Subcutaneous abdominal adipose tissue (tissue), 5 donors: Measurements from ENCODE around the gene TRIM60.
"Not testable (repeated sequence)": the region's sequence is repeated elsewhere in the genome, so short reads cannot be mapped to it uniquely, and the experiment has no call there.

ENCODE experiments used
- H3K27ac ChIP-seq: one replicate; pipeline ENCODE4 v1.7.0; 2013; ENCODE audit warnings: low read depth, mild to moderate bottlenecking, inconsistent platforms, low read length, moderate library complexity
- H3K27me3 ChIP-seq, 5 donors: one replicate each; pipeline ENCODE4 v1.7.0; 2013; ENCODE audit warnings: low read length in 5 of 5, inconsistent platforms in 1 of 5; ENCODE audit not compliant: control insufficient read depth in 5 of 5, insufficient read depth in 4 of 5
- H3K36me3 ChIP-seq, 5 donors: one replicate each; pipeline ENCODE4 v1.7.0; 2013; ENCODE audit warnings: low read length in 5 of 5; ENCODE audit not compliant: control insufficient read depth in 5 of 5, insufficient read depth in 5 of 5
- H3K4me1 ChIP-seq, 5 donors: one replicate each; pipeline ENCODE4 v1.7.0; 2013; ENCODE audit warnings: low read length in 5 of 5, mild to moderate bottlenecking in 3 of 5, moderate library complexity in 1 of 5; ENCODE audit not compliant: control insufficient read depth in 5 of 5, insufficient read depth in 5 of 5
- H3K4me3 ChIP-seq, 5 donors: one replicate each; pipeline ENCODE4 v1.7.0; 2013; ENCODE audit warnings: low read length in 5 of 5, low read depth in 1 of 5
- H3K9ac ChIP-seq, 5 donors: one replicate each; pipeline ENCODE4 v1.7.0; 2013; ENCODE audit warnings: low read length in 5 of 5, mild to moderate bottlenecking in 4 of 5, moderate library complexity in 3 of 5
- H3K9me3 ChIP-seq, 5 donors: one replicate each; pipeline ENCODE4 v1.7.0; 2013; ENCODE audit warnings: low read length in 5 of 5; ENCODE audit not compliant: control insufficient read depth in 5 of 5
- donor health status: healthy.
- donor health status: healthy.
- donor health status: healthy.
- donor health status: healthy.
- donor health status: healthy.

The TRIM60 gene

GRCh38 chr4:165048170-165048569 is 16.4 kb downstream of the TRIM60 start:
- H3K4me3 ChIP-seq: no peak overlapping the region
- H3K27ac ChIP-seq: no peak overlapping the region
- no peak overlapping the region for H3K9ac ChIP-seq
- H3K36me3 ChIP-seq: no peaks in the 10 kb centered on the region
- peaks cover 0 to 3% (median 0%) of the 10 kb centered on the region in 5 donors for H3K27me3 ChIP-seq
- no peaks in the 10 kb centered on the region for H3K4me1 ChIP-seq
- no peaks in the 10 kb centered on the region for H3K9me3 ChIP-seq

GRCh38 chr4:165052627-165053026 is 20.8 kb downstream of the TRIM60 start:
- H3K27ac ChIP-seq: no peak overlapping the region
- no peaks in the 10 kb centered on the region for H3K4me1 ChIP-seq
- H3K4me3 ChIP-seq: no peak overlapping the region
- H3K27me3 ChIP-seq: no peaks in the 10 kb centered on the region
- no peaks in the 10 kb centered on the region for H3K36me3 ChIP-seq
- no peaks in the 10 kb centered on the region for H3K9me3 ChIP-seq
- H3K9ac ChIP-seq: no peak overlapping the region

DNA sequence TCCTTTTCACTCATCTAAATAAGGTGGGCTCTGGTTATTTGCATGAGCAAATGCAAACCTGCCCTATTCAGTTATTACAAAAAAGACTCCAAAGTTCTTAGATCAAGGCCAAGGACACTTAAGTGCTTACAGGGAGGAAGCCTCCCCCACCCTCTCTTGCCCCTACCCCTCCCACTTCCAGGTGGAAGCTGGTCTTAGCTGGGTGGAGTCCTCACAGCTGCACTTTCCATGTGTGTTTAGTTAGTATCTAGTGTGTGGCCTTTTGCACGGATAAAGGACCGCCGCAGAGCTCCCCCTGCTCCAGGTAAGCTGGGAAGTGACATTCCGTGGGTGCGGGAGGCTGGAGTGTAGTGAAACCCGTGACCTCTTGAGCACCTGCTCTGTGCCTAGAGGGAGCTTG is 21.8 kb downstream of the TRIM60 start, which contains the start of gene TRIM75:
TRIM75 (plus strand) TSS at position 222 of the 400 bp plus-strand sequence. CDS start 5,282 bp downstream, outside the sequence.
- H3K36me3 ChIP-seq: no peaks in the 10 kb centered on the region
- H3K9me3 ChIP-seq: no peaks in the 10 kb centered on the region
- H3K4me1 ChIP-seq: no peaks in the 10 kb centered on the region
- H3K9ac ChIP-seq: no peak within 1 kb of the TSS
- H3K4me3 ChIP-seq: no peak within 1 kb of the TSS
- H3K27me3 ChIP-seq: no peaks in the 10 kb centered on the region
- no peak within 1 kb of the TSS for H3K27ac ChIP-seq

DNA sequence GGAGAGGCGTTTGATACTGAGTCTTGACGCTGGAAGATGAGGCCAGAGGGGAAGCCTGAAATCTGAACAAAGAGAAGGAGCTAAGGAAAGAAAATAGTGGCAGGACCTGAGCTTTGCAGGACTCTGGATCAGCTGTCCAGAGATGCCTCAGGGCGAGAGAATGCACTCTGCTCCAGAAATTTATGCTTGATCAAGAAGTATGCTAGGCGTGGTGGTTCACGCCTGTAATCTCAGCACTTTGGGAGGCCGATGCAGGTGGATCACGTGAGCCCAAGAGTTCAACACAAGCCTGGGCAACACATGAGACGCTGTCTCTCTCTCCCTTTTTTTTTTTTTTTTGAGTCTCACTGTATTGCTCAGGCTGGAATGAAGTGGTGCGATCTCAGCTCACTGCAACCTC is 23.8 kb downstream of the TRIM60 start:
- H3K27ac ChIP-seq: no peak overlapping the region
- no peaks in the 10 kb centered on the region for H3K9me3 ChIP-seq
- H3K4me3 ChIP-seq: no peak overlapping the region
- H3K27me3 ChIP-seq: no peaks in the 10 kb centered on the region
- no peak overlapping the region for H3K9ac ChIP-seq
- H3K4me1 ChIP-seq: no peaks in the 10 kb centered on the region
- H3K36me3 ChIP-seq: no peaks in the 10 kb centered on the region

DNA sequence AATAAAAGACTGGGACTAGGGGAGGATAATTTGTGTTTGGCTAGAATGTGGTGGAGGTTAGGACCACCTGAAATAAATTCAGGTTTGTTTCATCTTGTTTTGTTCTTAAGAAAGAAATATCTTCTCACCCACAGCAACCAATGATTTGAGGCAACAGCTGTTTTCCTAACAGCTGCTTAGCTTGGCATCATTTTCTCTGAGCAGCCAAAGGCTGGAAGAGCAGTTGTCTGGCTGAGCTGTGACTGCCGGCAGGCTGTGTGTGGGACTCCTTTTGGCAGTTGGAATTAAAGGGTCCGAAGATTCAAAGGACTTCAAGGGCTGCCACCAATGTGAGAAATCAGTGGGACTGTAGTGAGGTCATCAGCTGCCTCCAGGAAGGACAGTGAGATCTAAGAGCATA is 26.9 kb downstream of the TRIM60 start:
- no peaks in the 10 kb centered on the region for H3K36me3 ChIP-seq
- H3K9me3 ChIP-seq: no peaks in the 10 kb centered on the region
- no peaks in the 10 kb centered on the region for H3K4me1 ChIP-seq
- H3K27me3 ChIP-seq: no peaks in the 10 kb centered on the region
- H3K27ac ChIP-seq: no peak overlapping the region
- no peak overlapping the region for H3K9ac ChIP-seq
- no peak overlapping the region for H3K4me3 ChIP-seq

- H3K36me3 ChIP-seq: no peaks in the 10 kb centered on the region
- H3K27ac ChIP-seq: no peak overlapping the region
- H3K4me1 ChIP-seq: no peaks in the 10 kb centered on the region
Observed at GRCh38 chr4:165059386-165059785, 27.6 kb downstream of the TRIM60 start.

DNA sequence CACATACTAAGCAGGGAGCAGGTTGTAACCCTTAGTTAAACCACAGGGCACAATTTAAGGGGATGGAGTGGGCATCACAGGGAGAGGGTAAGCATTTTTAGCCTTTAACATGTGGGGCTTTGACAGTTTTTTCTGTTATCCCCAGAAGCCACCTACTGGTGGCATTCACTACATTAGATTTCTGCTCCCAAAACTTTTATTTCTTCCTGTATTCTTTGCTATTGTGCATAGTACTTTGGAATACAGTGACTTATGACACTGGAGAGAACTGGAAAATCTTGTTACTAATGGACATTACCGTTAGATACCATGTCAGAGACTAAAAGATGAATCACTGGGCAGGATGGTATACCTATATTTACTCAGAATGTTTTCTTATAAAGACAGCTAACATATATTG is 29.1 kb downstream of the TRIM60 start:
- Histone ChIP-seq H3K9ac (no peak overlapping the region), H3K4me3 (no peak overlapping the region), H3K27me3 (no peaks in the 10 kb centered on the region), H3K36me3 (no peaks in the 10 kb centered on the region), H3K4me1 (no peaks in the 10 kb centered on the region), H3K27ac (no peak overlapping the region), H3K9me3 (no peaks in the 10 kb centered on the region)

More at GRCh38 chr4:165059386-165059785, 27.6 kb downstream of the TRIM60 start:
- Histone ChIP-seq H3K27me3 (no peaks in the 10 kb centered on the region), H3K9me3 (no peaks in the 10 kb centered on the region), H3K9ac (no peak overlapping the region), H3K4me3 (no peak overlapping the region)

GRCh38 chr4:165070560-165070959 is 38.8 kb downstream of the TRIM60 start:
- H3K4me1 ChIP-seq: no peaks in the 10 kb centered on the region
- H3K27ac ChIP-seq: no peak overlapping the region
- no peaks in the 10 kb centered on the region for H3K36me3 ChIP-seq
- H3K27me3 ChIP-seq: no peaks in the 10 kb centered on the region
- no peaks in the 10 kb centered on the region for H3K9me3 ChIP-seq
- no peak overlapping the region for H3K4me3 ChIP-seq
- no peak overlapping the region for H3K9ac ChIP-seq

GRCh38 chr4:165073346-165073745 is 41.5 kb downstream of the TRIM60 start:
- not testable (repeated sequence) for H3K27ac ChIP-seq, H3K4me1 ChIP-seq, H3K36me3 ChIP-seq, H3K27me3 ChIP-seq, H3K4me3 ChIP-seq, H3K9ac ChIP-seq, H3K9me3 ChIP-seq

DNA sequence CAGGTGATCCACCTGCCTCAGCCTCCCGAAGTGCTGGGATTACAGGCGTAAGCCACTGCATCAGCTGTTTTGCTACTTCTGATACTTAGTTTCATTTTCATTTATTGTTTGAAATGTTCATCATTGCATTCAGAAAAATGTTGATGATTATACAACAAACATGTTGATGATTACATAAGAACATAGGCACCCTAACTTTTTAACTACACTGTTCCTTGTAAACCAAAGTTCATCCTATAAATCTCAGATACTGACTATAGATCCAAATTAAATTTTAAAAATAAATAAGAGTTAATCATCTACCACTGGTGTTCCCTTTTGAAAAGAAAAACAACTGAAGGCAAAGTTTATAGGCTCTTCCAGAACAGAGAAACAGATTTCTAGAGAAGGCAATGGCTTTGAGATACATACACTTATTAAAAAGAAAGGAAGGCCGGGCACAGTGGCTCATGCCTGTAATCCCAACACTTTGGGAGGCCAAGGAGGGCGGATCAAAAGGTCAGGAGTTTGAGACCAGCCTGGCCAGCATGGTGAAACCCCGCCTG is 45.3 kb downstream of the TRIM60 start:
- Histone ChIP-seq H3K9me3 (no peaks in the 10 kb centered on the region), H3K9ac (no peak overlapping the region), H3K27ac (no peak overlapping the region), H3K27me3 (no peaks in the 10 kb centered on the region), H3K36me3 (peaks cover 7 to 18% (median 8%) of the 10 kb centered on the region in 5 donors), H3K4me1 (no peaks in the 10 kb centered on the region), H3K4me3 (no peak overlapping the region)

GRCh38 chr4:165079476-165079875 is 47.7 kb downstream of the TRIM60 start:
- no peaks in the 10 kb centered on the region for H3K27me3 ChIP-seq
- peaks cover 7 to 19% (median 11%) of the 10 kb centered on the region in 5 donors for H3K36me3 ChIP-seq
- H3K27ac ChIP-seq: no peak overlapping the region
- no peaks in the 10 kb centered on the region for H3K9me3 ChIP-seq
- H3K9ac ChIP-seq: no peak overlapping the region
- H3K4me3 ChIP-seq: no peak overlapping the region
- no peaks in the 10 kb centered on the region for H3K4me1 ChIP-seq
